HepG2 (cell line): ENCODE results near the gene LEFTY2. TPM values are rescaled to one million over a fixed set of nuclear protein-coding genes. Genes with fewer than 3 reads are reported as not detected.

Experiments used
- CC2D1A ChIP-seq: sonication (generic); formaldehyde crosslinking; IDR thresholded peaks from 2 replicates; pipeline ENCODE4 v1.8.1; 2023; ENCODE audit warnings: mild to moderate bottlenecking, missing genetic modification reagents
- DNMT1 ChIP-seq: sonication (generic); formaldehyde crosslinking; IDR thresholded peaks from 2 replicates; pipeline ENCODE4 v1.5.1; 2020; ENCODE audit warnings: mild to moderate bottlenecking, missing genetic modification reagents
- NFIB ChIP-seq: sonication (generic); formaldehyde crosslinking; IDR thresholded peaks from 2 replicates; pipeline ENCODE4 v1.9.0; 2021; ENCODE audit warnings: missing genetic modification reagents, mild to moderate bottlenecking, borderline replicate concordance
- ZFYVE20 ChIP-seq: sonication (generic); formaldehyde crosslinking; IDR thresholded peaks from 2 replicates; pipeline ENCODE4 v1.8.0; 2023; ENCODE audit warnings: low read depth, mild to moderate bottlenecking, moderate library complexity, missing genetic modification reagents, borderline replicate concordance
- ZNF333 ChIP-seq: sonication (generic); formaldehyde crosslinking; IDR thresholded peaks from 2 replicates; pipeline ENCODE4 v1.4.0; 2020; ENCODE audit warnings: mild to moderate bottlenecking, missing genetic modification reagents, borderline replicate concordance
- ZNF460 ChIP-seq: sonication (generic); formaldehyde crosslinking; IDR thresholded peaks from 2 replicates; pipeline ENCODE4 v1.5.1; 2020; ENCODE audit warnings: missing genetic modification reagents, mild to moderate bottlenecking, borderline replicate concordance
- ZNF75D ChIP-seq: sonication (generic); formaldehyde crosslinking; IDR thresholded peaks from 2 replicates; pipeline ENCODE4 v1.8.1; 2023; ENCODE audit warnings: missing genetic modification reagents, mild to moderate bottlenecking, borderline replicate concordance
- ZNF766 ChIP-seq: sonication (generic); formaldehyde crosslinking; IDR thresholded peaks from 2 replicates; pipeline ENCODE4 v1.5.0; 2020; ENCODE audit warnings: missing genetic modification reagents, borderline replicate concordance
- ZNF883 ChIP-seq: sonication (generic); formaldehyde crosslinking; IDR thresholded peaks from 2 replicates; pipeline ENCODE4 v1.5.1; 2020; ENCODE audit warnings: mild to moderate bottlenecking, missing genetic modification reagents; ENCODE audit errors: not compliant biosample characterization
- polyA plus RNA-seq, 8 experiments: library from polyadenylated mRNA; depleted of rRNA in 3 of 8; stranded (reverse) in 7 of 8; unstranded in 1 of 8; fragments of >200 nt; fragmentation: Illumina TruSeq in 4 of 8; extraction: Trizol in 4 of 8; gene quantifications; 2 replicates each; pipeline versions ENCODE4 v1.2.1 to v1.2.3, GENCODE V29; 2011 to 2016; ENCODE audit warnings: low read depth in 4 of 8, missing spikeins in 1 of 8, mixed read lengths in 1 of 8; ENCODE audit not compliant: insufficient read depth in 1 of 8
- total RNA-seq, 5 experiments: library from RNA; depleted of rRNA; stranded (reverse); fragments of >200 nt; fragmentation: Illumina TruSeq; extraction: Trizol; gene quantifications; 2 replicates each; pipeline ENCODE4 v1.2.3, GENCODE V29; 2016; ENCODE audit warnings: low read depth in 1 of 5
- TF ChIP-seq, protein P1 (sequence below): sonication (generic); formaldehyde crosslinking; IDR thresholded peaks from 2 replicates; pipeline ENCODE4 v1.4.0; 2020; ENCODE audit warnings: missing genetic modification reagents, borderline replicate concordance
- TF ChIP-seq, protein P2 (sequence below): sonication (generic); formaldehyde crosslinking; IDR thresholded peaks from 2 replicates; pipeline ENCODE4 v1.8.0; 2022; ENCODE audit warnings: mild to moderate bottlenecking, missing genetic modification reagents, moderate library complexity
- TF ChIP-seq, protein P3 (sequence below): sonication (generic); formaldehyde crosslinking; IDR thresholded peaks from 2 replicates; pipeline ENCODE4 v1.5.1; 2020; ENCODE audit warnings: mild to moderate bottlenecking, moderate library complexity, missing genetic modification reagents
- TF ChIP-seq, protein P4 (sequence below), 2 experiments: fragments of 450-650 bp in 1 of 2; sonication (generic) in 1 of 2; formaldehyde crosslinking in 1 of 2; IDR thresholded peaks; 2 replicates each; pipeline versions ENCODE4 v1.6.1 to v1.8.0; 2016 to 2022; ENCODE audit warnings: antibody characterized with exemption in 1 of 2, mild to moderate bottlenecking in 1 of 2, missing genetic modification reagents in 1 of 2

LEFTY2 gene
- total and polyA plus RNA-seq, 2 of the 13 experiments (the other 11 are each of a cell fraction or from before 2014, with no cell fraction given) = 0.13 to 0.33 TPM

DNA sequence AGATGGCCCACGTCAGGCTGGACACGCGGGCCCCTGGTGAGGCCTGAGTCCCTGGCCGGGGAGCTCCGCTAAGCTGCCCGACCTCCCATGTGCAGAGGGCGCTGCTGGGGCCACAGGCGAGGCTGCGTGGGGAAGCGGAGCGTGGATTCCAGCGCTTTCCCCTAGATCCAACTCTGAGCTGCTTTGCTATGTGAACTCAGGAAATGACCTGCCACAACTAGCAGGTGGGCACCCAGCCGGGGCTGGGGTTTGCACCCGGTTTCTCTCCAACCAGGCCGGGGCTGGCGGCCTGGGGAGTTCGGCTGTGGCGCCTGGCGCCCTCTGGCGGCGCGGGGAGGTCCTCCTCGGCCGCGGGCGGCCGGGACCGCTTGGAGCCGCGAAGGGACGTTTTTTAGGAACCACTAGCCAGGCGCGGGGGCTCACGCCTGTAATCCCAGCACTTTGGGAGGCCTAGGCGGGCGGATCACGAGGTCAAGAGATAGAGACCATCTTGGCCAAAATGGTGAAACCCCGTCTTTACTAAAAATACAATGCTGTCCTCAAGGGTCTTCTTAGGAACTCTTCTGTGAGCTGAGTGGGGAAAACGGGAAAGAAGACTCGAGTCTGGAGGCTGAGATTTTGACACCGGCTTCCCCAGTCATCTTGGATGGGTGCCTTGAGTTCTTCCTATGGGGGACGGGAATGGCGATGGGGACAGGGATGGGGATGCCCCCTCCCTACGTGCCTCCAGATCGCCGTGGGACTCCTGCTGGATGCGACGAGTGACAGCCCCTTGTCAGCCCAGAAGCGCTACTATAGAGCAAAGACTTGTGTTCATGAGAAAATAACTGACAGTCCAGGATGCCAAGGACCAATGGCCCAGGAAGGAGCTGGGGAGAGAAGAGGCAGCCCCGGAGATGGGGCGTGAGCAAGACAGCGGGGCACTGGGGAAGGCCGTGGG, 29.6 kb downstream of the LEFTY2 start (continued):
- TF ChIP-seq, protein P1, sequence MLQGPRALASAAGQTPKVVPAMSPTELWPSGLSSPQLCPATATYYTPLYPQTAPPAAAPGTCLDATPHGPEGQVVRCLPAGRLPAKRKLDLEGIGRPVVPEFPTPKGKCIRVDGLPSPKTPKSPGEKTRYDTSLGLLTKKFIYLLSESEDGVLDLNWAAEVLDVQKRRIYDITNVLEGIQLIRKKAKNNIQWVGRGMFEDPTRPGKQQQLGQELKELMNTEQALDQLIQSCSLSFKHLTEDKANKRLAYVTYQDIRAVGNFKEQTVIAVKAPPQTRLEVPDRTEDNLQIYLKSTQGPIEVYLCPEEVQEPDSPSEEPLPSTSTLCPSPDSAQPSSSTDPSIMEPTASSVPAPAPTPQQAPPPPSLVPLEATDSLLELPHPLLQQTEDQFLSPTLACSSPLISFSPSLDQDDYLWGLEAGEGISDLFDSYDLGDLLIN (CRISPR knock-in tag) = no peak
- TF ChIP-seq ZNF883 = no peak
- no peak for TF ChIP-seq ZNF75D (CRISPR knock-in tag)
- TF ChIP-seq ZNF333 (CRISPR knock-in tag) = 0 out of 2 replicates have a peak, but pooled peaks have one; percentile 39
- TF ChIP-seq, protein P2, sequence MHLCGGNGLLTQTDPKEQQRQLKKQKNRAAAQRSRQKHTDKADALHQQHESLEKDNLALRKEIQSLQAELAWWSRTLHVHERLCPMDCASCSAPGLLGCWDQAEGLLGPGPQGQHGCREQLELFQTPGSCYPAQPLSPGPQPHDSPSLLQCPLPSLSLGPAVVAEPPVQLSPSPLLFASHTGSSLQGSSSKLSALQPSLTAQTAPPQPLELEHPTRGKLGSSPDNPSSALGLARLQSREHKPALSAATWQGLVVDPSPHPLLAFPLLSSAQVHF = no peak
- TF ChIP-seq, protein P3, sequence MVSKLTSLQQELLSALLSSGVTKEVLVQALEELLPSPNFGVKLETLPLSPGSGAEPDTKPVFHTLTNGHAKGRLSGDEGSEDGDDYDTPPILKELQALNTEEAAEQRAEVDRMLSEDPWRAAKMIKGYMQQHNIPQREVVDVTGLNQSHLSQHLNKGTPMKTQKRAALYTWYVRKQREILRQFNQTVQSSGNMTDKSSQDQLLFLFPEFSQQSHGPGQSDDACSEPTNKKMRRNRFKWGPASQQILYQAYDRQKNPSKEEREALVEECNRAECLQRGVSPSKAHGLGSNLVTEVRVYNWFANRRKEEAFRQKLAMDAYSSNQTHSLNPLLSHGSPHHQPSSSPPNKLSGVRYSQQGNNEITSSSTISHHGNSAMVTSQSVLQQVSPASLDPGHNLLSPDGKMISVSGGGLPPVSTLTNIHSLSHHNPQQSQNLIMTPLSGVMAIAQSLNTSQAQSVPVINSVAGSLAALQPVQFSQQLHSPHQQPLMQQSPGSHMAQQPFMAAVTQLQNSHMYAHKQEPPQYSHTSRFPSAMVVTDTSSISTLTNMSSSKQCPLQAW (CRISPR knock-in tag) = peak; percentile 67; the same call in 1 of the 2 replicates
- TF ChIP-seq NFIB = no peak
- TF ChIP-seq ZFYVE20 (CRISPR knock-in tag) = no peak
- no peak for TF ChIP-seq CC2D1A (CRISPR knock-in tag)
- no peak for TF ChIP-seq DNMT1 (CRISPR knock-in tag)
- TF ChIP-seq ZNF460 (CRISPR knock-in tag) = no peak
- TF ChIP-seq ZNF766 (CRISPR knock-in tag) = 0 out of 2 replicates have a peak, but pooled peaks have one; percentile 31
- TF ChIP-seq, protein P4, sequence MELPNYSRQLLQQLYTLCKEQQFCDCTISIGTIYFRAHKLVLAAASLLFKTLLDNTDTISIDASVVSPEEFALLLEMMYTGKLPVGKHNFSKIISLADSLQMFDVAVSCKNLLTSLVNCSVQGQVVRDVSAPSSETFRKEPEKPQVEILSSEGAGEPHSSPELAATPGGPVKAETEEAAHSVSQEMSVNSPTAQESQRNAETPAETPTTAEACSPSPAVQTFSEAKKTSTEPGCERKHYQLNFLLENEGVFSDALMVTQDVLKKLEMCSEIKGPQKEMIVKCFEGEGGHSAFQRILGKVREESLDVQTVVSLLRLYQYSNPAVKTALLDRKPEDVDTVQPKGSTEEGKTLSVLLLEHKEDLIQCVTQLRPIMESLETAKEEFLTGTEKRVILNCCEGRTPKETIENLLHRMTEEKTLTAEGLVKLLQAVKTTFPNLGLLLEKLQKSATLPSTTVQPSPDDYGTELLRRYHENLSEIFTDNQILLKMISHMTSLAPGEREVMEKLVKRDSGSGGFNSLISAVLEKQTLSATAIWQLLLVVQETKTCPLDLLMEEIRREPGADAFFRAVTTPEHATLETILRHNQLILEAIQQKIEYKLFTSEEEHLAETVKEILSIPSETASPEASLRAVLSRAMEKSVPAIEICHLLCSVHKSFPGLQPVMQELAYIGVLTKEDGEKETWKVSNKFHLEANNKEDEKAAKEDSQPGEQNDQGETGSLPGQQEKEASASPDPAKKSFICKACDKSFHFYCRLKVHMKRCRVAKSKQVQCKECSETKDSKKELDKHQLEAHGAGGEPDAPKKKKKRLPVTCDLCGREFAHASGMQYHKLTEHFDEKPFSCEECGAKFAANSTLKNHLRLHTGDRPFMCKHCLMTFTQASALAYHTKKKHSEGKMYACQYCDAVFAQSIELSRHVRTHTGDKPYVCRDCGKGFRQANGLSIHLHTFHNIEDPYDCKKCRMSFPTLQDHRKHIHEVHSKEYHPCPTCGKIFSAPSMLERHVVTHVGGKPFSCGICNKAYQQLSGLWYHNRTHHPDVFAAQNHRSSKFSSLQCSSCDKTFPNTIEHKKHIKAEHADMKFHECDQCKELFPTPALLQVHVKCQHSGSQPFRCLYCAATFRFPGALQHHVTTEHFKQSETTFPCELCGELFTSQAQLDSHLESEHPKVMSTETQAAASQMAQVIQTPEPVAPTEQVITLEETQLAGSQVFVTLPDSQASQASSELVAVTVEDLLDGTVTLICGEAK (IDR thresholded peaks at IDR 0.05) = no peak
- TF ChIP-seq, protein P4 (CRISPR knock-in tag; IDR thresholded peaks at IDR 0.05) = 0 out of 2 replicates have a peak, but pooled peaks have one; percentile 25
